ENCODE results near the gene KCNH4.

DNA sequence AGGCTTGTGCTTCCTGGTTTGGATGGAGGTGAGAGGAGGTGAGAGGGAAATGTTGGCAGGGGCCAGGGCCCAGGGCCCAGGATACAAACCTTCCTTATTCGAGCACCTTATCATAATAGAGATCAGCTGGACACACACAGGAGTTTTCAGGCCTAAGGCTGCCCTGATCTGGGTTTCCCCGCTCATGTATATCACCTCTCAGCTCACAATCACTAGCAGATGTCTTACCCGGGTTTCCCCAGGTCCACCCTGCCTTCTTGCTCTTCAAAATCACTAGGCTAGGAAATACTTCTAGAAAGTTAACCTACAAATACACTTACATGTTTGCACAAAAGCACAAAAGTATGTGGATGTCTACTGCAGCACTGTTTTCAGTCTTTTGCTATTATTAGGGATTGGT is 54.1 kb downstream of the KCNH4 start:
- TF ChIP-seq ETV6 (CRISPR knock-in tag; IDR thresholded peaks at IDR 0.05) (no peak), IRF2 (CRISPR knock-in tag; IDR thresholded peaks at IDR 0.05; ENCODE audit: borderline replicate concordance, low read depth) (no peak), JUN (CRISPR knock-in tag; IDR thresholded peaks at IDR 0.05) (no peak), NR3C1 (CRISPR knock-in tag; conservative IDR thresholded peaks at IDR 0.05; ENCODE audit: low read depth) (no peak), OVOL2 (CRISPR knock-in tag; IDR thresholded peaks at IDR 0.05; ENCODE audit: borderline replicate concordance) (no peak), ESRRA (CRISPR knock-in tag; IDR thresholded peaks at IDR 0.05; ENCODE audit: borderline replicate concordance) (no peak), GRHL2 (CRISPR knock-in tag; IDR thresholded peaks at IDR 0.05; ENCODE audit: insufficient replicate concordance, severe bottlenecking) (no peak), KAT7 (CRISPR knock-in tag; IDR thresholded peaks at IDR 0.05; ENCODE audit: borderline replicate concordance) (no peak)
- TF ChIP-seq, protein P1, sequence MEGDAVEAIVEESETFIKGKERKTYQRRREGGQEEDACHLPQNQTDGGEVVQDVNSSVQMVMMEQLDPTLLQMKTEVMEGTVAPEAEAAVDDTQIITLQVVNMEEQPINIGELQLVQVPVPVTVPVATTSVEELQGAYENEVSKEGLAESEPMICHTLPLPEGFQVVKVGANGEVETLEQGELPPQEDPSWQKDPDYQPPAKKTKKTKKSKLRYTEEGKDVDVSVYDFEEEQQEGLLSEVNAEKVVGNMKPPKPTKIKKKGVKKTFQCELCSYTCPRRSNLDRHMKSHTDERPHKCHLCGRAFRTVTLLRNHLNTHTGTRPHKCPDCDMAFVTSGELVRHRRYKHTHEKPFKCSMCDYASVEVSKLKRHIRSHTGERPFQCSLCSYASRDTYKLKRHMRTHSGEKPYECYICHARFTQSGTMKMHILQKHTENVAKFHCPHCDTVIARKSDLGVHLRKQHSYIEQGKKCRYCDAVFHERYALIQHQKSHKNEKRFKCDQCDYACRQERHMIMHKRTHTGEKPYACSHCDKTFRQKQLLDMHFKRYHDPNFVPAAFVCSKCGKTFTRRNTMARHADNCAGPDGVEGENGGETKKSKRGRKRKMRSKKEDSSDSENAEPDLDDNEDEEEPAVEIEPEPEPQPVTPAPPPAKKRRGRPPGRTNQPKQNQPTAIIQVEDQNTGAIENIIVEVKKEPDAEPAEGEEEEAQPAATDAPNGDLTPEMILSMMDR (IDR thresholded peaks at IDR 0.05) = no peak
- TF ChIP-seq, protein P2, sequence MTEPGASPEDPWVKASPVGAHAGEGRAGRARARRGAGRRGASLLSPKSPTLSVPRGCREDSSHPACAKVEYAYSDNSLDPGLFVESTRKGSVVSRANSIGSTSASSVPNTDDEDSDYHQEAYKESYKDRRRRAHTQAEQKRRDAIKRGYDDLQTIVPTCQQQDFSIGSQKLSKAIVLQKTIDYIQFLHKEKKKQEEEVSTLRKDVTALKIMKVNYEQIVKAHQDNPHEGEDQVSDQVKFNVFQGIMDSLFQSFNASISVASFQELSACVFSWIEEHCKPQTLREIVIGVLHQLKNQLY (CRISPR knock-in tag; IDR thresholded peaks at IDR 0.05) = no peak
- TF ChIP-seq, protein P3, sequence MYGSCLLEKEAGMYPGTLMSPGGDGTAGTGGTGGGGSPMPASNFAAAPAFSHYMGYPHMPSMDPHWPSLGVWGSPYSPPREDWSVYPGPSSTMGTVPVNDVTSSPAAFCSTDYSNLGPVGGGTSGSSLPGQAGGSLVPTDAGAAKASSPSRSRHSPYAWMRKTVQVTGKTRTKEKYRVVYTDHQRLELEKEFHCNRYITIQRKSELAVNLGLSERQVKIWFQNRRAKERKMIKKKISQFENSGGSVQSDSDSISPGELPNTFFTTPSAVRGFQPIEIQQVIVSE (CRISPR knock-in tag; IDR thresholded peaks at IDR 0.05; ENCODE audit: borderline replicate concordance) = no peak
- TF ChIP-seq, protein P4, sequence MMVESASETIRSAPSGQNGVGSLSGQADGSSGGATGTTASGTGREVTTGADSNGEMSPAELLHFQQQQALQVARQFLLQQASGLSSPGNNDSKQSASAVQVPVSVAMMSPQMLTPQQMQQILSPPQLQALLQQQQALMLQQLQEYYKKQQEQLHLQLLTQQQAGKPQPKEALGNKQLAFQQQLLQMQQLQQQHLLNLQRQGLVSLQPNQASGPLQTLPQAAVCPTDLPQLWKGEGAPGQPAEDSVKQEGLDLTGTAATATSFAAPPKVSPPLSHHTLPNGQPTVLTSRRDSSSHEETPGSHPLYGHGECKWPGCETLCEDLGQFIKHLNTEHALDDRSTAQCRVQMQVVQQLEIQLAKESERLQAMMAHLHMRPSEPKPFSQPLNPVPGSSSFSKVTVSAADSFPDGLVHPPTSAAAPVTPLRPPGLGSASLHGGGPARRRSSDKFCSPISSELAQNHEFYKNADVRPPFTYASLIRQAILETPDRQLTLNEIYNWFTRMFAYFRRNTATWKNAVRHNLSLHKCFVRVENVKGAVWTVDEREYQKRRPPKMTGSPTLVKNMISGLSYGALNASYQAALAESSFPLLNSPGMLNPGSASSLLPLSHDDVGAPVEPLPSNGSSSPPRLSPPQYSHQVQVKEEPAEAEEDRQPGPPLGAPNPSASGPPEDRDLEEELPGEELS (CRISPR knock-in tag; IDR thresholded peaks at IDR 0.05) = no peak
- TF ChIP-seq, protein P5, sequence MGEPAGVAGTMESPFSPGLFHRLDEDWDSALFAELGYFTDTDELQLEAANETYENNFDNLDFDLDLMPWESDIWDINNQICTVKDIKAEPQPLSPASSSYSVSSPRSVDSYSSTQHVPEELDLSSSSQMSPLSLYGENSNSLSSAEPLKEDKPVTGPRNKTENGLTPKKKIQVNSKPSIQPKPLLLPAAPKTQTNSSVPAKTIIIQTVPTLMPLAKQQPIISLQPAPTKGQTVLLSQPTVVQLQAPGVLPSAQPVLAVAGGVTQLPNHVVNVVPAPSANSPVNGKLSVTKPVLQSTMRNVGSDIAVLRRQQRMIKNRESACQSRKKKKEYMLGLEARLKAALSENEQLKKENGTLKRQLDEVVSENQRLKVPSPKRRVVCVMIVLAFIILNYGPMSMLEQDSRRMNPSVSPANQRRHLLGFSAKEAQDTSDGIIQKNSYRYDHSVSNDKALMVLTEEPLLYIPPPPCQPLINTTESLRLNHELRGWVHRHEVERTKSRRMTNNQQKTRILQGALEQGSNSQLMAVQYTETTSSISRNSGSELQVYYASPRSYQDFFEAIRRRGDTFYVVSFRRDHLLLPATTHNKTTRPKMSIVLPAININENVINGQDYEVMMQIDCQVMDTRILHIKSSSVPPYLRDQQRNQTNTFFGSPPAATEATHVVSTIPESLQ (CRISPR knock-in tag; IDR thresholded peaks at IDR 0.05) = no peak
- TF ChIP-seq, protein P6, sequence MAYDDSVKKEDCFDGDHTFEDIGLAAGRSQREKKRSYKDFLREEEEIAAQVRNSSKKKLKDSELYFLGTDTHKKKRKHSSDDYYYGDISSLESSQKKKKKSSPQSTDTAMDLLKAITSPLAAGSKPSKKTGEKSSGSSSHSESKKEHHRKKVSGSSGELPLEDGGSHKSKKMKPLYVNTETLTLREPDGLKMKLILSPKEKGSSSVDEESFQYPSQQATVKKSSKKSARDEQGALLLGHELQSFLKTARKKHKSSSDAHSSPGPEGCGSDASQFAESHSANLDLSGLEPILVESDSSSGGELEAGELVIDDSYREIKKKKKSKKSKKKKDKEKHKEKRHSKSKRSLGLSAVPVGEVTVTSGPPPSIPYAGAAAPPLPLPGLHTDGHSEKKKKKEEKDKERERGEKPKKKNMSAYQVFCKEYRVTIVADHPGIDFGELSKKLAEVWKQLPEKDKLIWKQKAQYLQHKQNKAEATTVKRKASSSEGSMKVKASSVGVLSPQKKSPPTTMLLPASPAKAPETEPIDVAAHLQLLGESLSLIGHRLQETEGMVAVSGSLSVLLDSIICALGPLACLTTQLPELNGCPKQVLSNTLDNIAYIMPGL (CRISPR knock-in tag; IDR thresholded peaks at IDR 0.05) = no peak

Measured in WTC11 (cell line).